ENCODE measurements around the gene RGS7BP.

The RGS7BP gene

DNA sequence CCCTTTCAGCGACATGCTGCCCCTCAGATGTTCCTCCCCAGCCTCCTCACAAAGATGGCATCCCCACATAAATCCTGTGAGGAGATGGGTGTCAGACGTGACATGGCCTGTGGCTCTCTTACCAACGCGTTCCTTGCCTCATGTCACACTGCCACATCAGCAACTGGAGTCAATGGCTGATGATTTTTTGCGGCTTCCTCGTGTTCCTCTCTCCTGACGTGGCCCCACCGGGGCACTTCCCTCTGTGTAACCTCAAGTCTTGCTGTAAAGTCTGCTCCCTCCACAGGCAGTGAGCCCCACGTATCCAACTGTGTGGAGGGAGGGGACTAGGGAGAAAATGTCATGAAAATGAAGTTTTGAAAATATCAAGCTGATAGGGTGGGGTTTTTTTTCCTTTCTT, 131.3 kb downstream of the RGS7BP start:
- no peak for DNase-seq

GRCh38 chr5:64637837-64638443, 132.1 kb downstream of the RGS7BP start:
- DNase-seq = no peak

GRCh38 chr5:64644831-64645230, 139.0 kb downstream of the RGS7BP start:
- DNase-seq = no peak

DNA sequence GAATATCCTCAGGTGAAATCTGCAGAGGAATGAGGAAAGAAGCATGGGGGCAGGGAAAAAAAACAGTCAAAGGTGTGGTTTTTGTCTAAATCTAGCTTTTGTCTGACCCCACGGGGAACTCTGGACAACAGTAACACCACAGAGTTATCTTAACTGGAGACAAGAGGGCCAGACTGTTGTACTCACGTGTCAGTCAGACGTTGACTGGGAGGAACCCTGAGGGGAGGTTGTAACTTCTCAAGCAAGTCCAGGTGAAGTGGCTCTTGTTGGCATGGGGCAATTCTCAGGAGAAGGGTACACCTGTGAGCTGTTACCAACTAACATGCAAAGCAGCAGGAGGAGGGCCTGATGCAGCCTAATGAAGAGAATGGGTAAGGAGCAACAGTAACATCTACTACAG, 140.4 kb downstream of the RGS7BP start:
- DNase-seq = no peak

GRCh38 chr5:64649512-64649911, 143.7 kb downstream of the RGS7BP start:
- no peak for DNase-seq

DNA sequence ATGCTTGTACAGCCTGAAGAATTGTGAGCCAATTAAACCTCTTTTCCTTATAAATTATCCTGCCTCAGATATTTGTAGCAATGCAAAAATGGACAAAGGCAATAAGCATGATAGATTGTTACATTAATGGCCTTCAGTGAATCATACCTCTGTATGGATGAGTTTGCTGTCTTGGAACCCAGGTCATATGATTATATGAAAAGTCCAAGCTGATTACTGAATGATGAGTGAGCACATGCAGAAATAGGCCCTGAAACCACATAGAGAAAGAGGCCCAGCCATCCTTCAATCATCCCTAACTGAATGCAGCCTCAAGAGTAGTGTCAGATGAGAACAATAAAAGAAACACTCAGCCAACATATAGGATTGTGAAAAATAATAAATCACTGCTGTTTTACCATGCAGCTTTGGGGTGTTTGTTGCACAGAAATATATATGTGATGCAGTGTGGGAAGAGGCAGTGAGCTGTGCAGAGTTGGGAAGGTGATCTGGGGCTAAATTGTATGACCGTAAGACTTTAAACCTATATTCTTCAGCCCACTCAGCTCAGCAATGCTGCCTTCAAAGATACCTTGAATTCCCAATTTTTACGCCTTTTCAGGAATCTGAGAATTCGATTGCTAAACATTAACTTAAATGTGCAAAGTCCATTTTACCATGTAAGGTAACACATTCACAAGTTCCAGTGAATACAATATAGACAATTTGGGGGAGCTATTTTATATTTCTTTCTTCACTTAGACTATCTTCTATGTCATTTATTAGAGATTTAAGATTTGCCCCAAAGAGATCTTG, 148.1 kb downstream of the RGS7BP start:
- DNase-seq = no peak

DNA sequence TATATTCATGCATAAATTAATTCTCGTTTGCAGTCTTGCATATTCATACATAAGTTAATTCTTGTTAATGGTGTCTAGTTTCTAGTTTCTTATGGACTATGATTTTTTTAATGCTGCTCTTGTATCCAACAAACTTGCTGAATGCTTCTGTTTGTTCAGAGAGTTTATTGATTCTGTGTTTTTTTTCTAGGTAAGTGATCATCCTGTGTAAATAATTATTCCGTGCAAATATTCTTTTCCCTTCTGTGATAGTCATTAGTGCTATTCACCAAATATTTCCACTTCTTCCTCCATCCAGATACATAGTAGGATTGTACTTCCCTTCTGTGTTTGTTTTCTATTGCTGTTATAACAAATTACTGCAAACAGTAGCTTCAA, 148.7 kb downstream of the RGS7BP start:
- no peak for DNase-seq

DNA sequence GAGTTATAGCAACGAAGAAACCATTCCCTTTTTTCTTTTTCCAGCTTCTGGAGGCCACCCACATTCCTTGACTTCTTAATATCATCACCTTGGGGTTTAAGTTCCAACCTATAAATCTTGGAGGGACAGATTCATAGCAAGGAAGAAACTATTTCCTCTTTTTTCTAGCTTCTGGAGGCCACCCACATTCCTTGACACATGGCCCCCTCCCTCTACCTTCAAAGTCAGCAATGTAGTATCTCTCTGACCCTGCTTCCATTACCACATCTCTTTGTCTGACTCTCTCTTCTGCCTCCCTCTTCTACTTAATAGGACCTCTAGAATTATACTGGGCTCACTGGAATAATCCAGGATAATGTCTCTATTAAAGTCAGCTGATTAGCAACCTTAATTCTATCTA, 149.8 kb downstream of the RGS7BP start:
- DNase-seq = no peak

DNA sequence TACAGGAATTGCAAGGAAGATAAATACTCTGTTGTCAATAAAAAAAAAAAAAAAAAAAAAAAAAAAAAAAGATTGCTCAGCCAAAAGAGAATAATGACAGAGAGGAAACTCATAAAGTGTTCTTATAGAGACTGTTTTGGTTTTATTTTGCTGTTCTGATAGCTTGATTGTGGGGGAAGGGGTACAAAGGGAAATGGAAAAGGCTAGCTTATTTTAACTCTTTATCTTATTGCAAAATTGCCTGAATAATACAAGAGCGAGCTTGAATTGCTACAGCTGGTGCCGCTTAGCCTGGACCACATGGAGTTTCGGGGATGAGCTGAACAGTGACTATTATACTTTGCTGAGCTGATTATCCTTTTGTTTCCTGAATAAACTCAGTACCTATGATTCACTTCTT, 153.5 kb downstream of the RGS7BP start:
- no peak for DNase-seq

All from CD4-positive, alpha-beta T cell treated with Interleukin-4 for 4 hours (primary cell).